ENCODE measurements around the gene EPS8. TPM values are rescaled to one million over a fixed set of nuclear protein-coding genes. Genes with fewer than 3 reads are reported as not detected.

The EPS8 gene
- 44.0 to 58.2 TPM (median 49.0 TPM) in 5 replicates for total RNA-seq (2022; extraction: Qiagen RNA extraction)

GRCh38 chr12:15789220-15790171 is at the start of gene EPS8:
EPS8 (minus strand) TSS chr12:15789388; CDS start chr12:15682951, 106,437 bp downstream.

Other genes with a start within 250 kb of the EPS8 start
- gene STRAP, start 93.0 kb upstream of the EPS8 start, total RNA-seq (2022; extraction: Qiagen RNA extraction): 194 to 211 TPM (median 200 TPM) in 5 replicates
- 41.0 to 51.3 TPM (median 43.6 TPM) in 5 replicates for gene DERA, start 121.9 kb upstream of the EPS8 start, total RNA-seq (2022; extraction: Qiagen RNA extraction)